Putamen (tissue), 1 donor: ENCODE data around the gene HAPSTR1.

ENCODE experiments used
- DNase-seq: peaks from one replicate; pipeline ENCODE4 v3.0.0-alpha.2; 2016; ENCODE audit warnings: low spot score

The HAPSTR1 gene

GRCh38 chr16:9097266-9098219 lies 6.1 kb downstream of the HAPSTR1 start:
- no peak for DNase-seq

GRCh38 chr16:9098377-9099090 lies 7.1 kb downstream of the HAPSTR1 start:
- no peak for DNase-seq

- DNase-seq, result no peak
Measured at GRCh38 chr16:9099131-9099625, 7.7 kb downstream of the HAPSTR1 start.

GRCh38 chr16:9102379-9102778 lies 10.9 kb downstream of the HAPSTR1 start:
- DNase-seq, result no peak

GRCh38 chr16:9102943-9103342 lies 11.5 kb downstream of the HAPSTR1 start:
- no peak for DNase-seq

GRCh38 chr16:9103546-9103945 lies 12.1 kb downstream of the HAPSTR1 start:
- no peak for DNase-seq

GRCh38 chr16:9105189-9105588 lies 13.7 kb downstream of the HAPSTR1 start:
- DNase-seq, result no peak

GRCh38 chr16:9107025-9107970 lies 15.9 kb downstream of the HAPSTR1 start:
- DNase-seq, result no peak

- no peak for DNase-seq
Measured at GRCh38 chr16:9109255-9109654, 17.8 kb downstream of the HAPSTR1 start.

GRCh38 chr16:9112166-9112843 lies 20.9 kb downstream of the HAPSTR1 start:
- no peak for DNase-seq

- no peak for DNase-seq
Measured at GRCh38 chr16:9112844-9113186, 21.4 kb downstream of the HAPSTR1 start.

GRCh38 chr16:9113707-9114106 lies 22.3 kb downstream of the HAPSTR1 start:
- no peak for DNase-seq

- DNase-seq, result no peak
Measured at GRCh38 chr16:9114112-9114511, 22.7 kb downstream of the HAPSTR1 start.

- DNase-seq, result no peak
Measured at GRCh38 chr16:9114842-9115241, 23.4 kb downstream of the HAPSTR1 start.

GRCh38 chr16:9115277-9115676 lies 23.8 kb downstream of the HAPSTR1 start:
- DNase-seq, result no peak

- no peak for DNase-seq
Measured at GRCh38 chr16:9116141-9116540, 24.7 kb downstream of the HAPSTR1 start.

- DNase-seq, result no peak
Measured at GRCh38 chr16:9118170-9118569, 26.7 kb downstream of the HAPSTR1 start.

- no peak for DNase-seq
Measured at GRCh38 chr16:9119795-9120194, 28.4 kb downstream of the HAPSTR1 start.

GRCh38 chr16:9122342-9122741 lies 30.9 kb downstream of the HAPSTR1 start:
- DNase-seq, result no peak

GRCh38 chr16:9122969-9123368 lies 31.5 kb downstream of the HAPSTR1 start:
- DNase-seq, result no peak

- no peak for DNase-seq
Measured at GRCh38 chr16:9123401-9123800, 32.0 kb downstream of the HAPSTR1 start.
